ENCODE data around the gene RAB3A.

The RAB3A gene

DNA sequence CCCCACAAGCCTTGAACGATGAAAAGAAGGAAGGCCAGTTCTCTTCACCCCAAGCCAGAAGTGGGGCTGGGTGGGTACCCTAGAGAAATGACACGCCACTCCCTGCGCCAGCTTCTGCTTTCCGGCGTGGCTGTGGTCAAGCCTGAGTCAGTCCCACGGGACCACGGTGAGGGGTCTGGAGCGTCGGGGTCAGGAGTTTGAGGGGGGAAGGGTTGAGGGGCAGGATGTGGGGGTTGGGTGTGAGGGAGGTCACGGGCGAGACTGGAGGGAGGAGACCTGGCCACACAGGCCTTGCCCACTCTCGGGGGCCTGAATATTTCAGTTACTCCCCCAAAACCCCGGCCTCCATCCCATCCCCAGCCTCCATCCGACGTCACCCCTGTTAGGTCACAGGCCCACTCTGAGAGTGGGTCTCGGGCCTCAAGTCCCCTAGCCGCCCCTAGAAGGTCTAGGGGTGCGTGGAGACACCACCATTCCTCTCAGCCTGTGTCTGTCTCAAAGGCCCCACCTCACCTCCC, 30.7 kb downstream of the RAB3A start:
- peaks cover 15% of the 10 kb centered on the region for H3K36me3 ChIP-seq
- no peaks in the 10 kb centered on the region for H3K27me3 ChIP-seq (ENCODE audit: insufficient read depth, low read depth, severe bottlenecking)
- H3K27ac ChIP-seq: no peak overlapping the region
- H3K9me3 ChIP-seq (ENCODE audit: severe bottlenecking): no peaks in the 10 kb centered on the region
- H3K4me3 ChIP-seq (ENCODE audit: low read depth, low read length): no peak overlapping the region
- TF ChIP-seq CTCF (IDR thresholded peaks at IDR 0.05; ENCODE audit: low read depth, low read length): no peak
- no peak for DNase-seq

DNA sequence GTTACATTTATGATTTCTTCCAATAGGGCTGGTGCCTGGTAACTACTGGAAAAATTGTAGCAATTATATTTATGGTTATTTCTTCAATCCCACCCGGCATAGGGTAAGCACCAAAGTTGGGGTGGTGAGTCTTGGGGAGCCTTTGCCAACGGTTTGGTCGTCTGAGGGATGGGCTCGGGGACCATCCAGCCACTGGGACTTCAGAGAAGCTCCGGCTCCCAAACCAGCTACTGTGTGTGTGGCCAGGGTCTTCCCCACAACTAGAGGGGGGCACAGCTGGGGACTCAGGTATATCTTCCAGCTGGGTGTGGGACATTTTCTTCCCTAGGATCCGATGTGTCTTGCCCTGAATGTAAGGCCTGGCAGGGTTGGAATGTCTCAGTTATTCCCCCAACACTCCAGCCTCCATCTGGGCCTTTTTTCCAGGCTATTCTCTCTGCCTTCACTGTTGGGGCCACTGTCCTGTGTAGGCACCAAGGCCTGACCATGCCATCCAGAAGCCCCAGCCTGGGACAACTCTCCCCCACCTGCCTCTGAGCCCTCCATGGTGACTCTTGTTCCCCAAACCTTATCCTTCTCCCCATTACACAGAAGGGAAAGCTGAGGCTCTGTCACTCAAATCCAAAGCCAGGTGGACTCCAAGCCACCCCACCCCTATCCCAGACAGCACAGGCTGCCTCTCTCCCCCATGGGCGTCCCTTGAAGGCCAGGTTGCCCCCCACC, 31.4 kb downstream of the RAB3A start:
- DNase-seq: no peak
- TF ChIP-seq CTCF (IDR thresholded peaks at IDR 0.05; ENCODE audit: low read depth, low read length): no peak
- Histone ChIP-seq H3K4me3 (ENCODE audit: low read depth, low read length) (no peak overlapping the region), H3K27me3 (ENCODE audit: insufficient read depth, low read depth, severe bottlenecking) (no peaks in the 10 kb centered on the region), H3K9me3 (ENCODE audit: severe bottlenecking) (no peaks in the 10 kb centered on the region), H3K36me3 (peaks cover 21% of the 10 kb centered on the region), H3K27ac (no peak overlapping the region)

DNA sequence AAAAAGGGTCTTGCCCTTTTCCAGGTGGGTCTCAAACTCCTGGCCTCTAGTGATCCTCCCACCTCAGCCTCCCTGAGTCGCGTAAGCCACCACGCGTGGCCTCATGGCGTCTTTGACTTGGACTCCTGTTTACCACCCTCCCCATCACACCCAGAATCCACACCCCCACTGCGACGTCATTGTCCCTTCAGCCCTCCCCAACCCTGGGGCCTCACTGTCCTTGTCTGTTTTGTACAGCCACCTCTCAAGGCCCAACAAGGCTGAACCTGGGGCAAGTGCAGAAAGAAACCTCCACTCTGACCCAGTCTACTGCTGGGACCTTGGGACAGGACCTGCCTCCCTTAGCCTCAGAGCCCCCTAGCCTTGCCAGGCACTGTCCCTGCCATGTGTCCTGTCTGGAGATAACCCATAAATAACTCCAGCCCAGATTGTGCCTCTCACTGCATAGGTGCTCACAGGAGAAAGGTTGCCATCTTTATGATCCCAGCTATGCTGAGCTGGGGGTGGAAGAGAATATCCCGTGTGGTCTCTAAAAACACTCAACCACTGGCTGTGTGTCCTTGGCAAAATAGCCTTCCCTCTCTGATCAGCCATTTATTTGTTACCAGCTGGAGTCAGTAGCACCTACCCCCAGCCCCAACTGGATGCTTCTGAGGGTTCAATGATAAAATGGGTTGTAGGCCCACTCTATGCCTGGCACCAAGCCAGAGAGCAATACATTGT, 32.1 kb downstream of the RAB3A start:
- Histone ChIP-seq H3K9me3 (ENCODE audit: severe bottlenecking) (no peaks in the 10 kb centered on the region), H3K27ac (no peak overlapping the region), H3K36me3 (peaks cover 28% of the 10 kb centered on the region), H3K4me3 (ENCODE audit: low read depth, low read length) (no peak overlapping the region), H3K27me3 (ENCODE audit: insufficient read depth, low read depth, severe bottlenecking) (no peaks in the 10 kb centered on the region)
- no peak for DNase-seq
- TF ChIP-seq CTCF (IDR thresholded peaks at IDR 0.05; ENCODE audit: low read depth, low read length): no peak

DNA sequence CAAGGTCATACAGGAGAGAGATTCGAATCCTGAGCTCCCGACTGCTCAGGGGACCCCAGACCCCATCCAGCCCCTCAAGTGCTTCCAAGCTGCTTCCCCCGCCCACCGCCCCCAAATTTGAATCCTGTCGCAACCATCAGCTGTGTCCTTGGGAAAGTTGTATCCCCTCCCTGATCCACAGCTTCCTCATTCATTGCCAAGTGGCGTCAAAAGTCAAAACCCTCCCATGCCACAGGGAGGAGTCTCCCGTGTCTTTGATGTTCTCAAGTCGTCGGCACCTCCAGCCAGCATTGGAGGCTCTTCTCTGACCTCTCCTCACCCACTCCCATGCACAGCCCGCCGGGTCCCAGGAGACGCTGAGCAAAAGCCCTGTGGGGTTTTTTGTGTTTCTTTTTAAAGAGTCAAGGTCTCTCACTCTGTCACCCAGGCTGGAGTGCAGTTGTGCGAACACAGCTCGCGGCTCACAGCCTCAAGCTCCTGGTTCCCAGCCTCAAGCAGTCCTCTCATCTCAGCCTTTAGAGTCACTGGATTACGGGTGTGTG, 33.1 kb downstream of the RAB3A start:
- H3K27ac ChIP-seq: no peak overlapping the region
- H3K36me3 ChIP-seq: peaks cover 36% of the 10 kb centered on the region
- TF ChIP-seq CTCF (IDR thresholded peaks at IDR 0.05; ENCODE audit: low read depth, low read length): no peak
- no peaks in the 10 kb centered on the region for H3K27me3 ChIP-seq (ENCODE audit: insufficient read depth, low read depth, severe bottlenecking)
- H3K9me3 ChIP-seq (ENCODE audit: severe bottlenecking): no peaks in the 10 kb centered on the region
- DNase-seq: no peak
- H3K4me3 ChIP-seq (ENCODE audit: low read depth, low read length): no peak overlapping the region

DNA sequence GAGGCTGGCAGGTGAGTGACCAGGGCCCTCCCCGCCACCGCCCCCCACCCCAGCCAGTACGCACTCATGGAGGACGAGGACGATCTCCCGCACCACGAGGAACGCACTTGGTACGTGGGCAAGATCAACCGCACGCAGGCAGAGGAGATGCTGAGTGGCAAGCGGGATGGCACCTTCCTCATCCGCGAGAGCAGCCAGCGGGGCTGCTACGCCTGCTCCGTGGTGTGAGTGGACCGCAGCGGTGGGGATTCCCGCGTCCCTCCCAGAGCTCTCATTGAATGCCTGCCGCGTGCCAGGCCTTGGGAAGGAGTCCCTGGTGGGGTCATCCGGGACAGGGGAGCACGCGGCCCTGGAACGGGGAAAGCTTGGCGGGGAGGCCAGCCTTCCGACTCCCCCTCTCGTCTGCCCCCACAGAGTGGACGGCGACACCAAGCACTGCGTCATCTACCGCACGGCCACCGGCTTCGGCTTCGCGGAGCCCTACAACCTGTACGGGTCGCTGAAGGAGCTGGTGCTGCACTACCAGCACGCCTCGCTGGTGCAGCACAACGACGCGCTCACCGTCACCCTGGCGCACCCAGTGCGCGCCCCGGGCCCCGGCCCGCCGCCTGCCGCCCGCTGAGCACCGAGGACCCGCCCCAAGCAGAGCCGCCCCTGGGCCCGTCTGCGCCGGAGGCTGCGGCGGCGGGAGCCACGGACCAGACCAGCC, 35.0 kb downstream of the RAB3A start:
- no peak for TF ChIP-seq CTCF (IDR thresholded peaks at IDR 0.05; ENCODE audit: low read depth, low read length)
- Histone ChIP-seq H3K27ac (no peak overlapping the region), H3K4me3 (ENCODE audit: low read depth, low read length) (no peak overlapping the region), H3K27me3 (ENCODE audit: insufficient read depth, low read depth, severe bottlenecking) (no peaks in the 10 kb centered on the region), H3K9me3 (ENCODE audit: severe bottlenecking) (no peaks in the 10 kb centered on the region), H3K36me3 (peaks cover 50% of the 10 kb centered on the region)
- DNase-seq: no peak

Measured in WERI-Rb-1 (cell line).